GM12878 (cell line): ENCODE results near the gene CARF. TPM values are rescaled to one million over a fixed set of nuclear protein-coding genes. Genes with fewer than 3 reads are reported as not detected.

ENCODE experiments used
- CHD1 ChIP-seq: IDR thresholded peaks from 2 replicates; pipeline ENCODE4 v1.6.1; 2012; ENCODE audit warnings: low read depth, low read length, improper control_type of control experiment
- CREB1 ChIP-seq: IDR thresholded peaks from 2 replicates; pipeline ENCODE4 v1.6.1; 2012; ENCODE audit warnings: low read depth, mild to moderate bottlenecking, inconsistent platforms
- CTCF ChIP-seq, 3 experiments: IDR thresholded peaks in 2 of 3; conservative IDR thresholded peaks in 1 of 3; 2 replicates each; pipeline ENCODE4 v1.5.1; 2011; ENCODE audit warnings: low read depth in 3 of 3, low read length in 3 of 3, mild to moderate bottlenecking in 3 of 3, control low read depth in 2 of 3, moderate library complexity in 2 of 3, inconsistent platforms in 1 of 3, mixed read lengths in 1 of 3; ENCODE audit not compliant: control insufficient read depth in 2 of 3, insufficient read depth in 1 of 3; ENCODE audit errors: extremely low read depth in 1 of 3
- EGR1 ChIP-seq, 2 experiments: IDR thresholded peaks; 1 replicate in 1 of 2; 2 replicates in 1 of 2; pipeline ENCODE4 v1.6.1; 2011 to 2012; ENCODE audit warnings: low read depth in 2 of 2, low read length in 2 of 2, borderline replicate concordance in 1 of 2, mild to moderate bottlenecking in 1 of 2, moderate library complexity in 1 of 2
- EZH2 ChIP-seq: IDR thresholded peaks from 2 replicates; pipeline ENCODE4 v1.6.1; 2012; ENCODE audit warnings: low read depth, mild to moderate bottlenecking, control low read depth, inconsistent platforms, low read length, borderline replicate concordance; ENCODE audit not compliant: control insufficient read depth
- JUND ChIP-seq: IDR thresholded peaks from 2 replicates; pipeline ENCODE4 v1.6.1; 2012; ENCODE audit warnings: low read depth, mild to moderate bottlenecking, low read length, improper control_type of control experiment, moderate library complexity
- KLF5 ChIP-seq: fragments of 450-650 bp; IDR thresholded peaks from 2 replicates; pipeline ENCODE4 v1.6.1; 2014; ENCODE audit warnings: mild to moderate bottlenecking; ENCODE audit not compliant: partially characterized antibody
- MAX ChIP-seq: IDR thresholded peaks from 2 replicates; pipeline ENCODE4 v1.6.1; 2012; ENCODE audit warnings: low read depth, low read length, improper control_type of control experiment
- RFX5 ChIP-seq: IDR thresholded peaks from 2 replicates; pipeline ENCODE4 v1.6.1; 2011; ENCODE audit warnings: low read depth, low read length, improper control_type of control experiment
- ZBTB40 ChIP-seq: fragments of 450-650 bp; IDR thresholded peaks from 2 replicates; pipeline ENCODE4 v1.6.1; 2016; ENCODE audit warnings: mild to moderate bottlenecking, moderate library complexity, borderline replicate concordance
- ZNF592 ChIP-seq: fragments of 450-650 bp; IDR thresholded peaks from 2 replicates; pipeline ENCODE4 v1.6.1; 2017; ENCODE audit warnings: mild to moderate bottlenecking, moderate library complexity
- polyA plus RNA-seq, 11 experiments: library from polyadenylated mRNA; depleted of rRNA in 4 of 11; unstranded in 6 of 11; stranded (reverse) in 5 of 11; fragments of >200 nt; fragmentation: Nextera tagmentation in 4 of 11; fragmentation: Illumina TruSeq in 1 of 11; extraction: Ambion mirVana in 4 of 11; extraction: Trizol in 1 of 11; gene quantifications; 1 replicate in 1 of 11; 2 replicates in 10 of 11; pipeline versions ENCODE4 v1.2.1 to v1.2.3, GENCODE V29; 2011 to 2016; ENCODE audit warnings: inconsistent platforms in 2 of 11, missing spikeins in 2 of 11, low read depth in 1 of 11
- total RNA-seq, 4 experiments: library from RNA; depleted of rRNA in 3 of 4; stranded (reverse); fragments of >200 nt in 3 of 4; fragmentation: Illumina TruSeq in 1 of 4; extraction: Trizol in 1 of 4; gene quantifications; 2 replicates each; pipeline versions ENCODE4 v1.2.1 to v1.2.3, GENCODE V29; 2013 to 2021
- TF ChIP-seq, protein P1 (sequence below): IDR thresholded peaks from 2 replicates; pipeline ENCODE4 v1.6.1; 2012; ENCODE audit warnings: mild to moderate bottlenecking, low read depth, low read length

Gene CARF
- total and polyA plus RNA-seq, 10 of the 15 experiments (the other 5 are each of a cell fraction or from before 2014, with no cell fraction given), result 1.8 to 11.5 (median 6.9) TPM

DNA sequence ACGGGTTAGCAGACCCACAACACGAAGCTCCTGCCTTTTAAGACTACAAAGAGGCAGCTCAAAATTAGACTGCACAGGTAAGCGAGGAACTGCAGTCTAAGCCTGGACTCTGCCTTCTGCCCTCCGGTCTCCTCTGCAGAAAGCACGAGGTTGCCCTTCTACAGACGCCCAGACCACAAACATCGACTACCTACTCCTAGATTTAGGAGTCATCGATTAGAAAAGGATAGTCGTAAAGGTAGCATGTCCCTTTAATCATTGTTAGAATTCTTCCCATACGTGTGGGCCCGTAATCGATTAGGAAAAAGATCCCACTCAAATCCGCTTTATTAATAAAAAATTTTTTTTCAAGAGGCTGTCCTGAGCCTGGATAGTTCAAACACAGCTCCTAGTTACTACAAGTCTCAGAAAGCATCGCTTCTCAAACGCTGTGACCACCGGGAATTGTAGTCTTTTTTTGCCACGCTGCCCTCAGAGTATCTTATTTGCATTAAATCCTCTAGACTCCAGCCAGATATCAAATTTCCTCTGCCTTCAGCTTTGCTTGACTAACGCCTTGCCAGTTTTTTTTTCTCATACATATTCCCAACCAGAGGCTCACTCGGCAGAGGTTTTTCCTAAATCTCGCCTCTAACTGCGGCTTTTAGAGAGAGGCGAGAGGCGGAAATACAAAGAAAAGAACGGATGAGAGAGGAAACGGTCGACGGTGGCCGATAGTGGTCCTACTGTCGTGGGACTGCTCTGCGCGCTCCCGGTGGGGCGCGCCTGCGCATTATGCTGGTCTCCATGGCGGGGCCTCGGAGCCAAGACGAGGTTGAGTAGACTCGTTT, at the start of gene CARF, which contains the start of gene WDR12 (continued):
- TF ChIP-seq CTCF (IDR thresholded peaks at IDR 0.05 in 2 of 3, conservative IDR thresholded peaks at IDR 0.05 in 1 of 3; ENCODE audit: control insufficient read depth in 2 of 3, extremely low read depth in 1 of 3, insufficient read depth in 1 of 3, low read depth in 3 of 3, low read length in 3 of 3), result no peak
- TF ChIP-seq, protein P1, sequence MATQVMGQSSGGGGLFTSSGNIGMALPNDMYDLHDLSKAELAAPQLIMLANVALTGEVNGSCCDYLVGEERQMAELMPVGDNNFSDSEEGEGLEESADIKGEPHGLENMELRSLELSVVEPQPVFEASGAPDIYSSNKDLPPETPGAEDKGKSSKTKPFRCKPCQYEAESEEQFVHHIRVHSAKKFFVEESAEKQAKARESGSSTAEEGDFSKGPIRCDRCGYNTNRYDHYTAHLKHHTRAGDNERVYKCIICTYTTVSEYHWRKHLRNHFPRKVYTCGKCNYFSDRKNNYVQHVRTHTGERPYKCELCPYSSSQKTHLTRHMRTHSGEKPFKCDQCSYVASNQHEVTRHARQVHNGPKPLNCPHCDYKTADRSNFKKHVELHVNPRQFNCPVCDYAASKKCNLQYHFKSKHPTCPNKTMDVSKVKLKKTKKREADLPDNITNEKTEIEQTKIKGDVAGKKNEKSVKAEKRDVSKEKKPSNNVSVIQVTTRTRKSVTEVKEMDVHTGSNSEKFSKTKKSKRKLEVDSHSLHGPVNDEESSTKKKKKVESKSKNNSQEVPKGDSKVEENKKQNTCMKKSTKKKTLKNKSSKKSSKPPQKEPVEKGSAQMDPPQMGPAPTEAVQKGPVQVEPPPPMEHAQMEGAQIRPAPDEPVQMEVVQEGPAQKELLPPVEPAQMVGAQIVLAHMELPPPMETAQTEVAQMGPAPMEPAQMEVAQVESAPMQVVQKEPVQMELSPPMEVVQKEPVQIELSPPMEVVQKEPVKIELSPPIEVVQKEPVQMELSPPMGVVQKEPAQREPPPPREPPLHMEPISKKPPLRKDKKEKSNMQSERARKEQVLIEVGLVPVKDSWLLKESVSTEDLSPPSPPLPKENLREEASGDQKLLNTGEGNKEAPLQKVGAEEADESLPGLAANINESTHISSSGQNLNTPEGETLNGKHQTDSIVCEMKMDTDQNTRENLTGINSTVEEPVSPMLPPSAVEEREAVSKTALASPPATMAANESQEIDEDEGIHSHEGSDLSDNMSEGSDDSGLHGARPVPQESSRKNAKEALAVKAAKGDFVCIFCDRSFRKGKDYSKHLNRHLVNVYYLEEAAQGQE, result no peak
- no peak for TF ChIP-seq EZH2
- peak; percentile 85; the same call in 1 of the 2 replicates for TF ChIP-seq ZBTB40
- TF ChIP-seq CREB1, result peak; percentile 63
- no peak for TF ChIP-seq CHD1
- peak; percentile 95 for TF ChIP-seq MAX
- peak; percentile 72 for TF ChIP-seq KLF5
- no peak for TF ChIP-seq RFX5
- no peak for TF ChIP-seq EGR1 (IDR thresholded peaks at IDR 0.05; ENCODE audit: borderline replicate concordance in 1 of 2, low read depth in 2 of 2, low read length in 2 of 2)
- TF ChIP-seq JUND, result no peak
- TF ChIP-seq ZNF592, result no peak
